K562 (cell line): ENCODE data around the gene SND1.

Source experiments
- CEBPB ChIP-seq: fragments of 450-650 bp; IDR thresholded peaks from 2 replicates; pipeline ENCODE4 v1.6.1; 2016; ENCODE audit warnings: missing genetic modification characterization, missing compliant biosample characterization
- EGR1 ChIP-seq: fragments of 450-650 bp; conservative IDR thresholded peaks from 2 replicates; pipeline ENCODE4 v1.6.1; 2017; ENCODE audit warnings: mild to moderate bottlenecking
- KDM1A ChIP-seq, 2 experiments: fragments of 450-650 bp; IDR thresholded peaks; 2 replicates each; pipeline ENCODE4 v1.6.1; 2016; ENCODE audit warnings: mild to moderate bottlenecking in 2 of 2
- SAFB2 ChIP-seq: fragments of 200-400 bp; formaldehyde crosslinking; IDR thresholded peaks from 2 replicates; pipeline ENCODE4 v1.6.1; 2018; ENCODE audit warnings: borderline replicate concordance, low read length, low read depth, moderate library complexity; ENCODE audit not compliant: severe bottlenecking
- U2AF1 ChIP-seq: fragments of 200-400 bp; formaldehyde crosslinking; optimal IDR thresholded peaks from 2 replicates; pipeline ENCODE3; 2017; ENCODE audit warnings: mild to moderate bottlenecking, low read depth, low read length, moderate library complexity
- ZNF121 ChIP-seq: sonication (generic); formaldehyde crosslinking; conservative IDR thresholded peaks from 2 replicates; pipeline ENCODE4 v1.8.0; 2022; ENCODE audit warnings: missing genetic modification reagents
- TF ChIP-seq, protein P1 (sequence below): fragments of 250-450 bp; sonication (Bioruptor Pico); IDR thresholded peaks from 2 replicates; pipeline ENCODE4 v1.5.0; 2020; ENCODE audit warnings: mild to moderate bottlenecking
- TF ChIP-seq, protein P2 (sequence below): sonication (generic); formaldehyde crosslinking; IDR thresholded peaks from 2 replicates; pipeline ENCODE4 v1.8.0; 2022; ENCODE audit warnings: mild to moderate bottlenecking, missing genetic modification reagents

DNA sequence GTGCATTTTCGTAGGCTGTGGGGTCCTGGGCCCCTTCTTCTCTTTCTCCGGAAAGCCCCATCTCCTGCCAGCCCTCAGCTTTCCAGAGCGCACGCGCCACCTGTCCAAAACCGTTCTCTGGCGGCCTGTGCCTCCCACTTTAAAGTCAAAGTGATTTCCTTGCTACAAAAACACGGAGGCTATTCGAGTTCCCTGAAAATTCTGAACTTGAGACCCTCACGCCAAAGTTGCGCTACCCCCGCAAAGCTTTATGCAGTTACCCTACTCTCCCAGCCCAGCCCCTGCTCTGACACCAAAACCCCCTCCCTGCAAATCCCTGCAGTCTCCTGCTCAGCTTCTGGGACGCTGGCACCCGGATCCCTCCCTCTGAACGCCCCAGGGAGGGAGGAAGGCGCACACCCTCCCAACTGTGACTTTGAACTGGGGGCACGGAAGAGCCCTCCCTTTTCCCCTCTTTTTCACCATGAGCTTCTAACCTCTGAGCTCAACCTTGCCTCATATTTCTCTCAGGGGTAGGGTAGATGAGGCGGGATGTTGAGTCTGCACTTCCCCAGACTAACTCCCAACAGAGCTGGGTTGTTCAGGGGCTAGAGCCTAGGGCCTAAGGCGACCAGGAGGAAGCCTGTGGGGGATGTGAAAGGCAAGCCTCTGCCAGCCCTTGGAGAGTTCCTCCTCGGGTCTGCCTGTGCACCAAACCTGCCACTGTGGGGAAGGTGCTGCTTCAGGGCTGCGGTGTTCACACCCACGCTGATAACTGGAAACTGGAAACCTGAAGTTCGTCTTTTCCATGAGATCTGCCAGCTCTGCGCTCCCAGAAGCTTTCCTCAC, 31.4 kb upstream of the SND1 start:
- TF ChIP-seq CEBPB (tag), result no peak
- TF ChIP-seq EGR1, result no peak
- no peak for TF ChIP-seq SAFB2
- TF ChIP-seq, protein P1, sequence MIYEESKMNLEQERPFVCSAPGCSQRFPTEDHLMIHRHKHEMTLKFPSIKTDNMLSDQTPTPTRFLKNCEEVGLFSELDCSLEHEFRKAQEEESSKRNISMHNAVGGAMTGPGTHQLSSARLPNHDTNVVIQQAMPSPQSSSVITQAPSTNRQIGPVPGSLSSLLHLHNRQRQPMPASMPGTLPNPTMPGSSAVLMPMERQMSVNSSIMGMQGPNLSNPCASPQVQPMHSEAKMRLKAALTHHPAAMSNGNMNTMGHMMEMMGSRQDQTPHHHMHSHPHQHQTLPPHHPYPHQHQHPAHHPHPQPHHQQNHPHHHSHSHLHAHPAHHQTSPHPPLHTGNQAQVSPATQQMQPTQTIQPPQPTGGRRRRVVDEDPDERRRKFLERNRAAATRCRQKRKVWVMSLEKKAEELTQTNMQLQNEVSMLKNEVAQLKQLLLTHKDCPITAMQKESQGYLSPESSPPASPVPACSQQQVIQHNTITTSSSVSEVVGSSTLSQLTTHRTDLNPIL (CRISPR knock-in tag), result no peak
- TF ChIP-seq, protein P2, sequence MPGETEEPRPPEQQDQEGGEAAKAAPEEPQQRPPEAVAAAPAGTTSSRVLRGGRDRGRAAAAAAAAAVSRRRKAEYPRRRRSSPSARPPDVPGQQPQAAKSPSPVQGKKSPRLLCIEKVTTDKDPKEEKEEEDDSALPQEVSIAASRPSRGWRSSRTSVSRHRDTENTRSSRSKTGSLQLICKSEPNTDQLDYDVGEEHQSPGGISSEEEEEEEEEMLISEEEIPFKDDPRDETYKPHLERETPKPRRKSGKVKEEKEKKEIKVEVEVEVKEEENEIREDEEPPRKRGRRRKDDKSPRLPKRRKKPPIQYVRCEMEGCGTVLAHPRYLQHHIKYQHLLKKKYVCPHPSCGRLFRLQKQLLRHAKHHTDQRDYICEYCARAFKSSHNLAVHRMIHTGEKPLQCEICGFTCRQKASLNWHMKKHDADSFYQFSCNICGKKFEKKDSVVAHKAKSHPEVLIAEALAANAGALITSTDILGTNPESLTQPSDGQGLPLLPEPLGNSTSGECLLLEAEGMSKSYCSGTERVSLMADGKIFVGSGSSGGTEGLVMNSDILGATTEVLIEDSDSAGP (CRISPR knock-in tag), result no peak
- no peak for TF ChIP-seq ZNF121 (CRISPR knock-in tag)
- TF ChIP-seq KDM1A (IDR thresholded peaks at IDR 0.05), result no peak
- TF ChIP-seq U2AF1, result no peak
